SK-N-SH (cell line): ENCODE results near the gene DLG3. TPM values are rescaled to one million over a fixed set of nuclear protein-coding genes. Genes with fewer than 3 reads are reported as not detected.
A peak's percentile ranks its signal among the peaks of the same experiment; 100 is the strongest.

Experiments
- CTCF ChIA-PET: fragments of 300-600, 350-600 bp; formaldehyde crosslinking; extraction: SDS; loops from one replicate; lab custom pipeline; 2021; lab: Yijun Ruan, JAX
- POLR2A ChIA-PET: fragments of 350-600 bp; sonication (Branson Sonifier 250); formaldehyde crosslinking; extraction: SDS; loops from one replicate; lab custom pipeline; 2020; ENCODE audit warnings: antibody characterized with exemption, inconsistent platforms; lab: Yijun Ruan, JAX
- DNase-seq: peaks from one replicate; pipeline ENCODE4 v3.0.0; 2012
- H2AFZ ChIP-seq: fragments of 200-600 bp; sonication (generic); 2 replicates; pipeline ENCODE4 v1.8.1; 2016; ENCODE audit warnings: antibody characterized with exemption, mild to moderate bottlenecking, low read depth
- H3F3A ChIP-seq: fragments of 200-600 bp; sonication (generic); replicated peaks from 2 replicates; pipeline ENCODE3; 2016; ENCODE audit warnings: antibody characterized with exemption, mild to moderate bottlenecking; ENCODE audit not compliant: insufficient read depth
- H3K27ac ChIP-seq, 2 experiments: fragments of 200-500 bp in 1 of 2; fragments of 200-600 bp in 1 of 2; sonication (Bioruptor generic) in 1 of 2; sonication (generic), shearing (Covaris generic) in 1 of 2; 2 replicates each; pipeline versions ENCODE4 v1.5.1 to v1.6.1; 2014 to 2016; ENCODE audit warnings: low read depth in 2 of 2, inconsistent platforms in 1 of 2, low read length in 1 of 2, mild to moderate bottlenecking in 1 of 2, mixed read lengths in 1 of 2
- H3K27me3 ChIP-seq: fragments of 200-600 bp; sonication (generic), shearing (Covaris generic); 2 replicates; pipeline ENCODE4 v1.6.1; 2016; ENCODE audit warnings: mixed run types; ENCODE audit not compliant: insufficient read depth
- H3K36me3 ChIP-seq, 2 experiments: fragments of 200-500 bp in 1 of 2; fragments of 200-600 bp in 1 of 2; sonication (Bioruptor generic) in 1 of 2; sonication (generic) in 1 of 2; replicated peaks in 1 of 2; 2 replicates each; pipeline versions ENCODE3 to v1.5.1; 2014 to 2016; ENCODE audit warnings: low read length in 1 of 2, mild to moderate bottlenecking in 1 of 2; ENCODE audit not compliant: insufficient read depth in 2 of 2, control insufficient read depth in 1 of 2
- H3K4me1 ChIP-seq, 2 experiments: fragments of 200-500 bp in 1 of 2; fragments of 200-600 bp in 1 of 2; sonication (Bioruptor generic) in 1 of 2; sonication (generic), shearing (Covaris generic) in 1 of 2; 2 replicates each; pipeline versions ENCODE4 v1.5.1 to v1.6.1; 2014 to 2016; ENCODE audit warnings: low read depth in 1 of 2, low read length in 1 of 2, mixed run types in 1 of 2; ENCODE audit not compliant: insufficient read depth in 2 of 2, control insufficient read depth in 1 of 2
- H3K4me2 ChIP-seq: fragments of 200-600 bp; sonication (generic), shearing (Covaris generic); 2 replicates; pipeline ENCODE4 v1.6.1; 2017; ENCODE audit warnings: mixed run types
- H3K4me3 ChIP-seq, 2 experiments: fragments of 200-500 bp in 1 of 2; fragments of 200-600 bp in 1 of 2; sonication (Bioruptor generic) in 1 of 2; sonication (generic), shearing (Covaris generic) in 1 of 2; 2 replicates each; pipeline versions ENCODE4 v1.5.1 to v1.8.1; 2014 to 2016; ENCODE audit warnings: low read depth in 2 of 2, inconsistent platforms in 1 of 2, low read length in 1 of 2, mild to moderate bottlenecking in 1 of 2, mixed read lengths in 1 of 2, moderate library complexity in 1 of 2
- H3K79me2 ChIP-seq: fragments of 200-600 bp; sonication (generic); 2 replicates; pipeline ENCODE4 v1.8.1; 2017; ENCODE audit warnings: mild to moderate bottlenecking; ENCODE audit not compliant: insufficient read depth
- H3K9ac ChIP-seq: fragments of 200-600 bp; sonication (generic); 2 replicates; pipeline ENCODE4 v1.6.1; 2017; ENCODE audit warnings: mixed run types
- H3K9me2 ChIP-seq: fragments of 200-600 bp; sonication (generic); 2 replicates; pipeline ENCODE4 v1.6.1; 2017; ENCODE audit warnings: mixed run types
- H3K9me3 ChIP-seq: fragments of 200-600 bp; sonication (generic); 2 replicates; pipeline ENCODE4 v1.6.1; 2017; ENCODE audit warnings: mixed run types, mild to moderate bottlenecking, moderate library complexity
- H4K20me1 ChIP-seq: fragments of 200-600 bp; sonication (generic); 2 replicates; pipeline ENCODE4 v1.6.1; 2017; ENCODE audit warnings: mild to moderate bottlenecking, mixed run types; ENCODE audit not compliant: insufficient read depth
- CTCF ChIP-seq: fragments of 200-600 bp; sonication (generic); IDR thresholded peaks from 2 replicates; pipeline ENCODE4 v1.6.1; 2017; ENCODE audit warnings: antibody characterized with exemption, mild to moderate bottlenecking, moderate library complexity
- FOSL2 ChIP-seq: IDR thresholded peaks from 2 replicates; pipeline ENCODE4 v1.4.0; 2012; ENCODE audit warnings: low read depth, mild to moderate bottlenecking, moderate library complexity, borderline replicate concordance
- GATA2 ChIP-seq: sonication (generic); formaldehyde crosslinking; IDR thresholded peaks from 2 replicates; pipeline ENCODE4 v1.5.0; 2020; ENCODE audit warnings: mild to moderate bottlenecking, missing genetic modification reagents
- NRF1 ChIP-seq: IDR thresholded peaks from 2 replicates; pipeline ENCODE4 v1.6.1; 2012; ENCODE audit warnings: low read depth, mild to moderate bottlenecking, low read length
- POLR2AphosphoS5 ChIP-seq: IDR thresholded peaks from 2 replicates; pipeline ENCODE4 v1.6.1; 2012; ENCODE audit warnings: low read depth, low read length
- RAD21 ChIP-seq: IDR thresholded peaks from 2 replicates; pipeline ENCODE4 v1.6.1; 2012; ENCODE audit warnings: mild to moderate bottlenecking, low read length
- RFX5 ChIP-seq: IDR thresholded peaks from 2 replicates; pipeline ENCODE4 v1.6.1; 2012; ENCODE audit warnings: mild to moderate bottlenecking, improper control_type of control experiment, low read length
- RXRA ChIP-seq: IDR thresholded peaks from 2 replicates; pipeline ENCODE4 v1.4.0; 2012; ENCODE audit warnings: low read depth, mild to moderate bottlenecking, borderline replicate concordance
- SIN3A ChIP-seq: IDR thresholded peaks from 2 replicates; pipeline ENCODE4 v1.6.1; 2012; ENCODE audit warnings: low read depth, mild to moderate bottlenecking, low read length, moderate library complexity, borderline replicate concordance
- SMC3 ChIP-seq: IDR thresholded peaks from 2 replicates; pipeline ENCODE4 v1.6.1; 2012; ENCODE audit warnings: low read depth, low read length, improper control_type of control experiment
- TAF1 ChIP-seq: IDR thresholded peaks from 2 replicates; pipeline ENCODE4 v1.6.1; 2012; ENCODE audit warnings: low read depth, mild to moderate bottlenecking, low read length, moderate library complexity, borderline replicate concordance
- TCF12 ChIP-seq: IDR thresholded peaks from 2 replicates; pipeline ENCODE4 v1.4.0; 2012
- YY1 ChIP-seq: IDR thresholded peaks from 2 replicates; pipeline ENCODE4 v1.4.0; 2012; ENCODE audit warnings: low read depth, mild to moderate bottlenecking
- WGBS: methylation state at CpG from one replicate; pipeline ENCODE4 v1.1.6; 2017; ENCODE audit warnings: low lambda C conversion rate; 5-methylcytosine and 5-hydroxymethylcytosine counted together
- polyA plus RNA-seq, 3 experiments: library from polyadenylated mRNA; depleted of rRNA; stranded (reverse); fragments of >200 nt; gene quantifications; 2 replicates each; pipeline ENCODE4 v1.2.3, GENCODE V29; 2012
- TF ChIP-seq, protein P1 (sequence below): IDR thresholded peaks from 2 replicates; pipeline ENCODE4 v1.4.0; 2012; ENCODE audit warnings: low read depth, borderline replicate concordance
- TF ChIP-seq, protein P2 (sequence below): fragments of 150-350 bp; IDR thresholded peaks from 2 replicates; pipeline ENCODE4 v1.6.1; 2016; ENCODE audit warnings: mild to moderate bottlenecking, low read depth, low read length

DLG3 gene
- polyA plus RNA-seq, 1 of the 3 experiments (the other 2 are of a cell fraction): 11.7 TPM

- CTCF ChIA-PET: no interaction called here
Observed at GRCh38 chrX:70553516-70553915, 108.9 kb downstream of the DLG3 start.

GRCh38 chrX:70554081-70554480 lies 109.4 kb downstream of the DLG3 start:
- Histone ChIP-seq H2AFZ (peak overlapping the region; percentile 32; the same call in 1 of the 2 replicates), H3K36me3 (no peaks in the 10 kb centered on the region), H3F3A (no peaks in the 10 kb centered on the region), H3K79me2 (no peaks in the 10 kb centered on the region), H3K4me2 (no peak overlapping the region), H3K4me3 (no peak overlapping the region), H3K9me2 (no peaks in the 10 kb centered on the region), H3K27ac (no peak overlapping the region)
- POLR2A ChIA-PET: no interaction called here
- CTCF ChIA-PET: no interaction called here
- no peak for DNase-seq
- WGBS: 4% methylated on average over 2 of the region's 2 CpGs
- TF ChIP-seq, protein P1, sequence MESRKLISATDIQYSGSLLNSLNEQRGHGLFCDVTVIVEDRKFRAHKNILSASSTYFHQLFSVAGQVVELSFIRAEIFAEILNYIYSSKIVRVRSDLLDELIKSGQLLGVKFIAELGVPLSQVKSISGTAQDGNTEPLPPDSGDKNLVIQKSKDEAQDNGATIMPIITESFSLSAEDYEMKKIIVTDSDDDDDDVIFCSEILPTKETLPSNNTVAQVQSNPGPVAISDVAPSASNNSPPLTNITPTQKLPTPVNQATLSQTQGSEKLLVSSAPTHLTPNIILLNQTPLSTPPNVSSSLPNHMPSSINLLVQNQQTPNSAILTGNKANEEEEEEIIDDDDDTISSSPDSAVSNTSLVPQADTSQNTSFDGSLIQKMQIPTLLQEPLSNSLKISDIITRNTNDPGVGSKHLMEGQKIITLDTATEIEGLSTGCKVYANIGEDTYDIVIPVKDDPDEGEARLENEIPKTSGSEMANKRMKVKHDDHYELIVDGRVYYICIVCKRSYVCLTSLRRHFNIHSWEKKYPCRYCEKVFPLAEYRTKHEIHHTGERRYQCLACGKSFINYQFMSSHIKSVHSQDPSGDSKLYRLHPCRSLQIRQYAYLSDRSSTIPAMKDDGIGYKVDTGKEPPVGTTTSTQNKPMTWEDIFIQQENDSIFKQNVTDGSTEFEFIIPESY: no peak
- TF ChIP-seq RAD21 (peak; percentile 14; the same call in 1 of the 2 replicates), CTCF (peak; percentile 44)
- TF ChIP-seq, all 33 proteins: peak for 2
- no peak overlapping the region for H3K9ac ChIP-seq
- no peaks in the 10 kb centered on the region for H3K9me3 ChIP-seq
- no peaks in the 10 kb centered on the region for H3K27me3 ChIP-seq
- no peaks in the 10 kb centered on the region for H4K20me1 ChIP-seq
- no peaks in the 10 kb centered on the region for H3K4me1 ChIP-seq

More at GRCh38 chrX:70553516-70553915, 108.9 kb downstream of the DLG3 start:
- H3K4me3 ChIP-seq: no peak overlapping the region
- H3K27ac ChIP-seq: no peak overlapping the region
- H3K36me3 ChIP-seq: no peaks in the 10 kb centered on the region
- POLR2A ChIA-PET: no interaction called here
- DNase-seq: no peak
- H4K20me1 ChIP-seq: no peaks in the 10 kb centered on the region
- no peak overlapping the region for H3K4me2 ChIP-seq
- no peaks in the 10 kb centered on the region for H3K9me2 ChIP-seq
- no peaks in the 10 kb centered on the region for H3F3A ChIP-seq
- H3K4me1 ChIP-seq: no peaks in the 10 kb centered on the region
- H3K27me3 ChIP-seq: no peaks in the 10 kb centered on the region
- TF ChIP-seq SIN3A (no peak), RFX5 (no peak), GATA2 (CRISPR knock-in tag) (no peak), TCF12 (no peak), RXRA (no peak), SMC3 (no peak), NRF1 (no peak), TAF1 (no peak), YY1 (no peak), POLR2AphosphoS5 (no peak), FOSL2 (no peak)
- TF ChIP-seq, protein P2, sequence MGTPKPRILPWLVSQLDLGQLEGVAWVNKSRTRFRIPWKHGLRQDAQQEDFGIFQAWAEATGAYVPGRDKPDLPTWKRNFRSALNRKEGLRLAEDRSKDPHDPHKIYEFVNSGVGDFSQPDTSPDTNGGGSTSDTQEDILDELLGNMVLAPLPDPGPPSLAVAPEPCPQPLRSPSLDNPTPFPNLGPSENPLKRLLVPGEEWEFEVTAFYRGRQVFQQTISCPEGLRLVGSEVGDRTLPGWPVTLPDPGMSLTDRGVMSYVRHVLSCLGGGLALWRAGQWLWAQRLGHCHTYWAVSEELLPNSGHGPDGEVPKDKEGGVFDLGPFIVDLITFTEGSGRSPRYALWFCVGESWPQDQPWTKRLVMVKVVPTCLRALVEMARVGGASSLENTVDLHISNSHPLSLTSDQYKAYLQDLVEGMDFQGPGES: no peak
- no peak overlapping the region for H2AFZ ChIP-seq
- no peaks in the 10 kb centered on the region for H3K79me2 ChIP-seq
- H3K9me3 ChIP-seq: no peaks in the 10 kb centered on the region
- no peak overlapping the region for H3K9ac ChIP-seq
- 9% methylated on average over 1 of the region's 1 CpG for WGBS
